GM12892 (cell line): ENCODE data around the gene NEMF.

Experiments used
- POLR2A ChIP-seq: IDR thresholded peaks from 2 replicates; pipeline ENCODE4 v1.6.1; 2011; ENCODE audit warnings: low read depth, low read length, control low read depth
- POLR2AphosphoS5 ChIP-seq: IDR thresholded peaks from 2 replicates; pipeline ENCODE4 v1.6.1; 2011; ENCODE audit warnings: low read depth, low read length, control low read depth
- TAF1 ChIP-seq: IDR thresholded peaks from 2 replicates; pipeline ENCODE4 v1.6.1; 2011; ENCODE audit warnings: low read depth, mild to moderate bottlenecking, control low read depth, low read length, borderline replicate concordance

DNA sequence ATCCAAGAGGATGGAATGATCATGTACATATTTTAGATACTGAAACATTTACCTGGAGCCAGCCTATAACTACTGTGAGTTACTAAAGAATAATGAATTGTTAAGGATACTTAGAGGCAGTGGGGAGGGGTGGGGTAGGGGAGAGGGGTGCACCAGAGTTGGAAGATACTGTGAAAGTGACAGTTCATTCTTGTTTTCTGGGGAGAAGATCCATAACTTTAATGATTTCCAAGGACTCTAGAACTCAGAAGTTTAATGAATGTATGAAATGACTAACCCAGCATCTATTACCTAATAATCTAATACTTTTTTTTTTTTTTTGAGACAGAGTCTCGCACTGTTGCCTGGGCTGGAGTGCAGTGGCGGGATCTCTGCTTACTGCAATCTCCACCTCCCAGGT is 74.2 kb downstream of the NEMF start:
- TF ChIP-seq POLR2A, result no peak
- TF ChIP-seq POLR2AphosphoS5, result no peak
- no peak for TF ChIP-seq TAF1
